K562 (cell line): ENCODE data around the gene STX1B. TPM values are rescaled to one million over a fixed set of nuclear protein-coding genes. Genes with fewer than 3 reads are reported as not detected.

Source experiments
- BHLHE40 ChIP-seq: IDR thresholded peaks from 2 replicates; pipeline ENCODE4 v1.6.1; 2011; ENCODE audit warnings: low read length, improper control_type of control experiment
- CBFB ChIP-seq: sonication (generic); formaldehyde crosslinking; IDR thresholded peaks from 2 replicates; pipeline ENCODE4 v1.4.0; 2020; ENCODE audit warnings: mild to moderate bottlenecking, missing genetic modification reagents
- GTF2F1 ChIP-seq: IDR thresholded peaks from 2 replicates; pipeline ENCODE4 v1.6.1; 2011; ENCODE audit warnings: low read depth, low read length, improper control_type of control experiment
- HDAC2 ChIP-seq: fragments of 450-650 bp; IDR thresholded peaks from 2 replicates; pipeline ENCODE4 v1.6.1; 2016; ENCODE audit warnings: mild to moderate bottlenecking
- HNRNPK ChIP-seq: fragments of 200-400 bp; formaldehyde crosslinking; IDR thresholded peaks from one replicate; pipeline ENCODE4 v1.6.1; 2018; ENCODE audit warnings: mild to moderate bottlenecking, low read depth, low read length; ENCODE audit not compliant: poor library complexity, severe bottlenecking
- HSF4 ChIP-seq: fragments of 250-450 bp; sonication (Bioruptor Pico); IDR thresholded peaks from 2 replicates; pipeline ENCODE4 v2.1.2; 2022; ENCODE audit warnings: mild to moderate bottlenecking, moderate library complexity, borderline replicate concordance
- NFIC ChIP-seq: fragments of 450-650 bp; IDR thresholded peaks from 2 replicates; pipeline ENCODE4 v1.6.1; 2017; ENCODE audit warnings: mild to moderate bottlenecking, inconsistent platforms
- PURB ChIP-seq: sonication (generic); formaldehyde crosslinking; IDR thresholded peaks from 2 replicates; pipeline ENCODE4 v1.9.0; 2021; ENCODE audit warnings: low read depth, mild to moderate bottlenecking, missing genetic modification reagents
- RBBP5 ChIP-seq: fragments of 200-600 bp; sonication (generic); IDR thresholded peaks from 2 replicates; pipeline ENCODE4 v1.6.1; 2012; ENCODE audit warnings: borderline replicate concordance, mild to moderate bottlenecking, low read length, control low read depth, inconsistent platforms; ENCODE audit not compliant: insufficient read depth, poor library complexity, severe bottlenecking
- SIX5 ChIP-seq, 2 experiments: IDR thresholded peaks; 2 replicates each; pipeline ENCODE4 v1.6.1; 2011; ENCODE audit warnings: low read length in 2 of 2, borderline replicate concordance in 1 of 2, low read depth in 1 of 2, mild to moderate bottlenecking in 1 of 2, moderate library complexity in 1 of 2; ENCODE audit not compliant: insufficient read depth in 1 of 2
- SUPT5H ChIP-seq: fragments of 450-650 bp; IDR thresholded peaks from 2 replicates; pipeline ENCODE4 v1.6.1; 2016
- TAF1 ChIP-seq: IDR thresholded peaks from 2 replicates; pipeline ENCODE4 v1.6.1; 2011; ENCODE audit warnings: mild to moderate bottlenecking, low read length, moderate library complexity; ENCODE audit not compliant: insufficient read depth, control insufficient read depth, severe bottlenecking; ENCODE audit errors: extremely low read depth
- TCF3 ChIP-seq: sonication (generic); formaldehyde crosslinking; IDR thresholded peaks from 2 replicates; pipeline ENCODE4 v1.4.0; 2020; ENCODE audit warnings: mild to moderate bottlenecking, missing genetic modification reagents
- XRCC3 ChIP-seq: fragments of 450-650 bp; IDR thresholded peaks from 2 replicates; pipeline ENCODE4 v1.6.1; 2017; ENCODE audit warnings: mild to moderate bottlenecking, moderate library complexity
- ZBTB1 ChIP-seq: sonication (generic); formaldehyde crosslinking; IDR thresholded peaks from 2 replicates; pipeline ENCODE4 v1.8.1; 2023; ENCODE audit warnings: missing genetic modification reagents, low read depth, mild to moderate bottlenecking, borderline replicate concordance
- ZC3H11A ChIP-seq: IDR thresholded peaks from 2 replicates; pipeline ENCODE4 v1.6.1; 2012; ENCODE audit warnings: low read depth, low read length, improper control_type of control experiment
- ZNF175 ChIP-seq: fragments of 200-800 bp; sonication (Bioruptor generic); IDR thresholded peaks from 2 replicates; pipeline ENCODE4 v1.6.1; 2016; ENCODE audit warnings: low read depth, mild to moderate bottlenecking, missing genetic modification characterization, missing compliant biosample characterization
- ZNF384 ChIP-seq: IDR thresholded peaks from 2 replicates; pipeline ENCODE4 v1.6.1; 2012; ENCODE audit warnings: low read depth, low read length, improper control_type of control experiment
- ZNF57 ChIP-seq: fragments of 450-650 bp; formaldehyde crosslinking; IDR thresholded peaks from 2 replicates; pipeline ENCODE4 v1.4.0; 2020; ENCODE audit warnings: mild to moderate bottlenecking, moderate library complexity
- ZNF584 ChIP-seq: fragments of 200-800 bp; sonication (Bioruptor generic); IDR thresholded peaks from 2 replicates; pipeline ENCODE4 v1.6.1; 2016; ENCODE audit warnings: low read depth, mild to moderate bottlenecking, missing genetic modification characterization, missing compliant biosample characterization
- ZNF707 ChIP-seq: fragments of 250-450 bp; sonication (Bioruptor Pico); conservative IDR thresholded peaks from 2 replicates; pipeline ENCODE4 v1.8.0; 2022; ENCODE audit warnings: inconsistent platforms, mild to moderate bottlenecking, moderate library complexity
- polyA plus RNA-seq, 8 experiments: library from polyadenylated mRNA; depleted of rRNA in 4 of 8; stranded (reverse) in 5 of 8; unstranded in 3 of 8; fragments of >200 nt; fragmentation: Nextera tagmentation in 2 of 8; fragmentation: Illumina TruSeq in 1 of 8; extraction: Ambion mirVana in 2 of 8; extraction: Trizol in 1 of 8; gene quantifications; 2 replicates each; pipeline versions ENCODE4 v1.2.1 to v1.2.3, GENCODE V29; 2011 to 2014; ENCODE audit warnings: inconsistent platforms in 1 of 8, missing spikeins in 1 of 8
- total RNA-seq, 7 experiments: library from RNA; depleted of rRNA in 6 of 7; stranded (reverse); fragments of >200 nt in 6 of 7; fragmentation: Illumina TruSeq in 2 of 7; extraction: Trizol in 2 of 7; gene quantifications; 2 replicates each; pipeline versions ENCODE4 v1.2.1 to v1.2.3, GENCODE V29; 2011 to 2021; ENCODE audit warnings: low replicate concordance in 1 of 7
- TF ChIP-seq, protein P1 (sequence below): fragments of 200-400 bp; formaldehyde crosslinking; IDR thresholded peaks from 2 replicates; pipeline ENCODE4 v1.6.1; 2017; ENCODE audit warnings: mild to moderate bottlenecking, low read depth, low read length, moderate library complexity
- TF ChIP-seq, protein P2 (sequence below): sonication (generic); formaldehyde crosslinking; IDR thresholded peaks from 2 replicates; pipeline ENCODE4 v1.8.0; 2023; ENCODE audit warnings: mild to moderate bottlenecking, missing genetic modification reagents

The STX1B gene
- total and polyA plus RNA-seq, 9 of the 15 experiments (the other 6 are each of a cell fraction or from before 2014, with no cell fraction given), result 0.07 to 2.5 (median 0.86) TPM

DNA sequence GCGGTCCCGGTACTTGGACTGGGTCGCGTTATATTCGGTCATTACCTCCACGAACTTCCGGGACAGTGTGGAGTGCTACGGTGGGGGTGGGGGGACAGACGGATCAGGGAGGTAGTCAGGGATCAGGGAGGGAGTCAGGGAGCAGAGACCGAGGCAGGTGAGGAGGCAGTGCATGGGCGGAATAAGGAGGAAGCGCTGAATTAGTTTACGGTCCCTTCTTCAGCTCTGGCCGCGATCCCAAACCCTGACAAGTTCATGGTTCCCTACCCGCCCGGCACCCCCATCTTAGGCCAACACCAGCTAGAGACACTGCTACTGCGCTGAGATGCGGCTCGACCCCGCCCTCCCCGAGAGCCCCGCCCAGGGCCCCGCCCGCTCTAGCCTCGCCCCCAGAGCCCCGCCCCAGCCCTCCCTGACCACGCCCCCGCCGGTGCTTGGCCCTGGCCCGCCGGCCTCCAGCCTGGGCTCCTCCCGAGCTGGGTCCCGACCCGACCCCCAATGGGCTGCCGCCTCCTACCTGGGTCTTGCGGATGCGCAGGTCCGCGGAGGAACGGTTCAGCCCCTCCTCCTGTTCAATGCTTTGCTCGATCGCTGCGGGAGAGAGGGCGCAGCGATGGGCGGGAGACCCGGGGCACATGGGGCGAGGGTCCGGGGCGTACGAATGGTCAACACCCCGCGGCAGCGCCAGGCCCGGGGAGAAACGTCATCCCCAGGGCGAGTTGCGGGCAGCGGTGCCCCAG is 13.3 kb downstream of the STX1B start (continued):
- TF ChIP-seq HSF4 (no peak), ZNF57 (CRISPR knock-in tag) (no peak), PURB (no peak), RBBP5 (peak; percentile 70), CBFB (CRISPR knock-in tag) (no peak), TCF3 (CRISPR knock-in tag) (no peak), TAF1 (peak; percentile 38), ZNF707 (CRISPR knock-in tag) (no peak), NFIC (peak; percentile 65), SIX5 (IDR thresholded peaks at IDR 0.05; ENCODE audit: borderline replicate concordance in 1 of 2, insufficient read depth in 1 of 2, low read depth in 1 of 2, low read length in 2 of 2) (no peak), GTF2F1 (peak; percentile 27; the same call in 1 of the 2 replicates), ZNF384 (no peak), SUPT5H (peak; percentile 89), BHLHE40 (no peak), ZNF175 (CRISPR knock-in tag) (no peak), HNRNPK (no peak), HDAC2 (0 out of 2 replicates have a peak, but pooled peaks have one; percentile 14), ZBTB1 (CRISPR knock-in tag) (no peak), ZC3H11A (no peak), ZNF584 (CRISPR knock-in tag) (no peak), XRCC3 (no peak)
- TF ChIP-seq, protein P1, sequence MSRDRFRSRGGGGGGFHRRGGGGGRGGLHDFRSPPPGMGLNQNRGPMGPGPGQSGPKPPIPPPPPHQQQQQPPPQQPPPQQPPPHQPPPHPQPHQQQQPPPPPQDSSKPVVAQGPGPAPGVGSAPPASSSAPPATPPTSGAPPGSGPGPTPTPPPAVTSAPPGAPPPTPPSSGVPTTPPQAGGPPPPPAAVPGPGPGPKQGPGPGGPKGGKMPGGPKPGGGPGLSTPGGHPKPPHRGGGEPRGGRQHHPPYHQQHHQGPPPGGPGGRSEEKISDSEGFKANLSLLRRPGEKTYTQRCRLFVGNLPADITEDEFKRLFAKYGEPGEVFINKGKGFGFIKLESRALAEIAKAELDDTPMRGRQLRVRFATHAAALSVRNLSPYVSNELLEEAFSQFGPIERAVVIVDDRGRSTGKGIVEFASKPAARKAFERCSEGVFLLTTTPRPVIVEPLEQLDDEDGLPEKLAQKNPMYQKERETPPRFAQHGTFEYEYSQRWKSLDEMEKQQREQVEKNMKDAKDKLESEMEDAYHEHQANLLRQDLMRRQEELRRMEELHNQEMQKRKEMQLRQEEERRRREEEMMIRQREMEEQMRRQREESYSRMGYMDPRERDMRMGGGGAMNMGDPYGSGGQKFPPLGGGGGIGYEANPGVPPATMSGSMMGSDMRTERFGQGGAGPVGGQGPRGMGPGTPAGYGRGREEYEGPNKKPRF, result no peak
- TF ChIP-seq, protein P2, sequence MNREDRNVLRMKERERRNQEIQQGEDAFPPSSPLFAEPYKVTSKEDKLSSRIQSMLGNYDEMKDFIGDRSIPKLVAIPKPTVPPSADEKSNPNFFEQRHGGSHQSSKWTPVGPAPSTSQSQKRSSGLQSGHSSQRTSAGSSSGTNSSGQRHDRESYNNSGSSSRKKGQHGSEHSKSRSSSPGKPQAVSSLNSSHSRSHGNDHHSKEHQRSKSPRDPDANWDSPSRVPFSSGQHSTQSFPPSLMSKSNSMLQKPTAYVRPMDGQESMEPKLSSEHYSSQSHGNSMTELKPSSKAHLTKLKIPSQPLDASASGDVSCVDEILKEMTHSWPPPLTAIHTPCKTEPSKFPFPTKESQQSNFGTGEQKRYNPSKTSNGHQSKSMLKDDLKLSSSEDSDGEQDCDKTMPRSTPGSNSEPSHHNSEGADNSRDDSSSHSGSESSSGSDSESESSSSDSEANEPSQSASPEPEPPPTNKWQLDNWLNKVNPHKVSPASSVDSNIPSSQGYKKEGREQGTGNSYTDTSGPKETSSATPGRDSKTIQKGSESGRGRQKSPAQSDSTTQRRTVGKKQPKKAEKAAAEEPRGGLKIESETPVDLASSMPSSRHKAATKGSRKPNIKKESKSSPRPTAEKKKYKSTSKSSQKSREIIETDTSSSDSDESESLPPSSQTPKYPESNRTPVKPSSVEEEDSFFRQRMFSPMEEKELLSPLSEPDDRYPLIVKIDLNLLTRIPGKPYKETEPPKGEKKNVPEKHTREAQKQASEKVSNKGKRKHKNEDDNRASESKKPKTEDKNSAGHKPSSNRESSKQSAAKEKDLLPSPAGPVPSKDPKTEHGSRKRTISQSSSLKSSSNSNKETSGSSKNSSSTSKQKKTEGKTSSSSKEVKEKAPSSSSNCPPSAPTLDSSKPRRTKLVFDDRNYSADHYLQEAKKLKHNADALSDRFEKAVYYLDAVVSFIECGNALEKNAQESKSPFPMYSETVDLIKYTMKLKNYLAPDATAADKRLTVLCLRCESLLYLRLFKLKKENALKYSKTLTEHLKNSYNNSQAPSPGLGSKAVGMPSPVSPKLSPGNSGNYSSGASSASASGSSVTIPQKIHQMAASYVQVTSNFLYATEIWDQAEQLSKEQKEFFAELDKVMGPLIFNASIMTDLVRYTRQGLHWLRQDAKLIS, result peak; percentile 74; the same call in 1 of the 2 replicates
